Stimulated activated CD8-positive, alpha-beta memory T cell treated with anti-CD3 and anti-CD28 coated beads, Interleukin-2, amount 100 ng/mL, for 48 hours (primary cell): ENCODE measurements around the gene RPRD1A.
"Not testable (repeated sequence)": the region's sequence is repeated elsewhere in the genome, so short reads cannot be mapped to it uniquely, and the experiment has no call there.

Experiments
- DNase-seq, 2 donors: peaks; one replicate each; pipeline ENCODE4 v3.0.0-alpha.2; 2020; ENCODE audit warnings: low read depth in 2 of 2

Gene RPRD1A

DNA sequence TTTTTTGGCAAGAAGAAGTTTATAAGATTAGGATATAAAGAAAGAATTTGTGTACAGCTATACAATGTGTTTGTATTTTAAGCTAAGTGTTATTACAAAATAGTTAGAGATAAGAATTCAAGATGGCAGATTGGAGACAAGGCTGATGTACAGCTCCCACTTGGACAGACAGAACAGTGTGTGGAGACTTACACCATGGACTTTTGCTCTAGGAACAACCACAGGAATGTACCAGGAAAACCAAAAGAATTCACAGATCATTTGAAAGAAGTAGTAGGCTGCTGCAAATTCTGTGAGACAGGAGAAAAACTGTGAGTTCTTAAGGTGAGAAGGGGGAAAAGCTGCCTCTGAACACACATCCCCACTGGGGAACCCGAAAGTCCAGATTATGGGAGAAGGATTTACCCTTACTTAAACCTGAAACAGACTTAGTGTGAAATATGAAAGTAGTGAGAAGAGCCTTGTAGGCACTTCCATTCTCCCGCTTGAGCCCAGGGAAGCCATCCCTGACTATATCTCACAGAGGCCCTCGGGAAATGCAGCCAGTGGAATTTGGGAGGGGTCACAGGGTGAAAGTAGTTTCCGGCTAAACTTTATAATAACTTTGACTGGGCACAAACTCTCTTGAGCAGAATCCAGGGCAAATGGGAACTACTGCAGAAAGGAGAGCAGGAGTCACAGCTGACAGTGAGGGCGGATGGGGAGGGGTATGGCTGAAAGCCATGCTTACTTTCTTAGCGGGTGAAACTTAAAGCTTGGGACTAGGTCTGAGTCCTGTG is 11.6 kb upstream of the RPRD1A start:
- no peak for DNase-seq

DNA sequence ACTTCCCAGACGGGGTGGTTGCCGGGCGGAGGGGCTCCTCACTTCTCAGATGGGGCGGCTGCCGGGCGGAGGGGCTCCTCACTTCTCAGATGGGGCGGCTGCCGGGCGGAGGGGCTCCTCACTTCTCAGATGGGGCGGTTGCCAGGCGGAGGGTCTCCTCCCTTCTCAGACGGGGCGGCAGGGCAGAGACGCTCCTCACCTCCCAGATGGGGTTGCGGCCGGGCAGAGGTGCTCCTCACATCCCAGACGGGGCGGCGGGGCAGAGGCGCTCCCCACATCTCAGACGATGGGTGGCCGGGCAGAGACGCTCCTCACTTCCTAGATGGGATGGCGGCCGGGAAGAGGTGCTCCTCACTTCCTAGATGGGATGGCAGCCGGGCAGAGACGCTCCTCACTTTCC is 10.4 kb upstream of the RPRD1A start:
- not testable (repeated sequence) for DNase-seq

DNA sequence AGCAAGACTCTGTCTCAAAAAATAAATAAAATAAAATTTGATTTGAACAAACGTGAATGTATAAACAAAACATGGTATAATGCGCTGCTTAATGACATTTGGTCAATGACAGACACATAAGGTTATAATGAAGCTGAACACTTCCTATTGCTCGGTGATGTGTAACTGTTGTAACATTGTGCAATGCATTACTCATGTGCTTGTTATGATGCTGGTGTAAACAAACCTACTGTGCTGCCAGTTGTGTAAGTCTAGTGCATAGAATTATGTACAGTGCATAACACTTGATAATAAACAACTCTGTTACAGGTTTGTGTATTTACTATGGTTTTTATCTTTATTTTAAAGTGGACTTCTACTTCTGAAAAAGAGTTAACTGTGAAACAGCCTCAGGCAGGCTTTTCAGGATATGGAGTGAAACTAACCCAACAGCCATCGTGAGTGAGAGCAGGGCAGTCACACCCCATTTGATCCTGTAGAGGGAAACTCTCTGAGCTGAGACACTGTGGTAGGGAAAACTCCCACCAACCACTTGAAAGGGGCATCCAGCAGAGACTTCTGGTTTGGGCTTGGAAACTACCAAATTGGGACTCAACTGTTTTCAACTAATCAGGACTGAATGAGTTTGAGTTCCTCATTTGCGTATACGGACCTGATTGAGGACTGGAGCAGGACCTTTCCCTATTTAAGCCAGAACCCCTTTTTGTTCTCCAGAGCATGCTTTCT is 8.7 kb upstream of the RPRD1A start:
- no peak for DNase-seq

DNA sequence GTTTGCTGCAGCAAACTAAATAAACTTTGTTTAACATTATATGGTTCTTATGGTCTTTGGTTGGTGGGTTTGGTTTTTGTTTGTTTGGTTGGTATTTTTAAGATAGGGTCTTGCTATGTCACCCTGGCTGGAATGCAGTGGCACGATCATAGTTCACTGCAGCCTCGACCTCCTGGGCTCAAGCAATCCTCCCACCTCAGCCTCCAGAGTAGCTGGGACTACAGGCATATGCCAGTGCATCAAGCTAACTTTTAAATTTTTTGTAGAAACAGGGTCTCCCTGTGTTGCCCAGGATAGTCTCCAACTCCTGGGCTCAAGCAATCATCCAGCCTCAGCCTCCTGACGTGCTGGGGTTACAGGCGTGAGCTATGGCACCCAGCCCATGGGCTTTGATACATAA is 7.1 kb upstream of the RPRD1A start:
- no peak for DNase-seq

DNA sequence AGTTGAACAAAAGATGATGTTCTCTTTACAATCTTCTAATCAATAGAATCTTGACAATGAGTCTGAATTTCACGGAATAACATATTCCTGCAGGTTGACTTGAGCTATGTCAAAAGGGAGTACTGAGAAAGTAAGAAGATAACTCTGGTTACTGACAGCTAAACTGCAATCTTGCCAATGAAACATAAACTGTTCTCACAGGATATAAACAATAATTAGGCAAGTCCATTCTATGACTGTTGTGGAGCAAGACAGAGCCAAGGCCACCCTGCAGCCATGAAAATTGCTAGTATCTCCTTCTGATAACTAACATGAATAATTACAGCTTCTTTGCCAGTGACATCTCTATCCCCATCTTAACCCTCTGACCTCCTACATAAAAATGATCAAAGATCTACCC is 6.3 kb upstream of the RPRD1A start:
- no peak for DNase-seq

DNA sequence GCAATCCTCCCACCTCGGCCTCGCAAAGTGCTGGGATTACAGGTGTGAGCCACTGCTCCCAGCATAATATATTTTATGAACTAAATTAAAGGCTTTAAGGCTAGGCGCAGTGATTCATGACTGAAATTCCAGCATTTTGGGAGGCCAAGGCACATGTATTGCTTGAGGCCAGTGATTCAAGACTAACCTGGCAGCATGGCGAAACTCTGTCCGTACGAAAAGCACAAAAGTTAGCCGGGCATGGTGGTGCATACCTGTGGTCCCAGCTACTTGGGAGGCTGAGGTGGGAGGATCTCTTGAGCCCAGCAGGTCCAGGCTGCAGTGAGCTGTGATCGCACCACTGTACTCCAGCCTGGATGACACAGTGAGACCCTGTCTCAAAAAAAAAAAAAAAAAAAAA is 5.0 kb upstream of the RPRD1A start:
- not testable (repeated sequence) for DNase-seq

DNA sequence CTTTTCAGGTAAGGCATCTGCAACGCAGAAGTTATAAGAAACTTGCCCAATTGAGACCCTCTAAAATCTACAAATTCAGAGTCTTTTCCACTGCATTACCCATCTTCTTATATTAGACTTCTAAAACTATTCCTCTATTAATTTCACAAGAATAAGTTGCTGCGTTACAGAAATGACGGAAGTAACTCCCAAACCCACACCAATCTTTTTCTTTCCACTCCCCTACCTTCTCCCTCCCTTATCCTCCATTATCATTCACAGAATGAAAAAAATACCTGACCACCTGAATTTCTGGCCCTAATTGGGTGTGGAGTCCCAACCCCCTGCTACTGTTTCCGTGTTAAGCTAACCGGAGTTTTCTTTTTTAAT is 689 bp downstream of the RPRD1A start:
- DNase-seq: no peak

DNA sequence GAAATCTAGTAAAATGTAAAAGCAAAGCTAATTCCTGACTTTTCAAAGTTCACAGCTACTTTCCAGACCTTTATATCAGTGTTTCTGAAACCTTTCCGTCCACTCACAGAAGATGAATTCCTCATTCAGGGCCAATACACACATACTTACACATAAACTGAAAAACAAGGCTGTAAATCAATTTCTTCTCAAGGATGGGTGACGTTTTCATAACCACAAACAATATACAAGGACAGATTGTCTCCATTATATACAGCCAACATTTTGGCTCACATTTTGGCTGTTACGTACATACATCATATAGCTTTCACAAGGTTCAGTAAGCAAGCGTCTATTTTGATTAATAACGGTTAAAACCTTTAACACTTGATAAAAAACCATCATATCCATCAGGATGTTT is 1.4 kb downstream of the RPRD1A start:
- DNase-seq: no peak

DNA sequence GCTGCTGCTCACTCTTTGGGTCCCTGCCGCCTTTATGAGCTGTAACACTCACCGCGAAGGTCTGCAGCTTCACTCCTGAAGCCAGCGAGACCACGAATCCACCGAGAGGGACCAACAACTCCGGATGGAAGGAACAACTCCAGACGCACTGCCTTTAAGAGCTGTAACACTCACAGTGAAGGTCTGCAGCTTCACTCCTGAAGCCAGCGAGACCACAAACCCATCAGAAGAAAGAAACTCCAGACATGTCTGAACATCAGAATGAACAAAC is 2.6 kb downstream of the RPRD1A start:
- not testable (repeated sequence) for DNase-seq

DNA sequence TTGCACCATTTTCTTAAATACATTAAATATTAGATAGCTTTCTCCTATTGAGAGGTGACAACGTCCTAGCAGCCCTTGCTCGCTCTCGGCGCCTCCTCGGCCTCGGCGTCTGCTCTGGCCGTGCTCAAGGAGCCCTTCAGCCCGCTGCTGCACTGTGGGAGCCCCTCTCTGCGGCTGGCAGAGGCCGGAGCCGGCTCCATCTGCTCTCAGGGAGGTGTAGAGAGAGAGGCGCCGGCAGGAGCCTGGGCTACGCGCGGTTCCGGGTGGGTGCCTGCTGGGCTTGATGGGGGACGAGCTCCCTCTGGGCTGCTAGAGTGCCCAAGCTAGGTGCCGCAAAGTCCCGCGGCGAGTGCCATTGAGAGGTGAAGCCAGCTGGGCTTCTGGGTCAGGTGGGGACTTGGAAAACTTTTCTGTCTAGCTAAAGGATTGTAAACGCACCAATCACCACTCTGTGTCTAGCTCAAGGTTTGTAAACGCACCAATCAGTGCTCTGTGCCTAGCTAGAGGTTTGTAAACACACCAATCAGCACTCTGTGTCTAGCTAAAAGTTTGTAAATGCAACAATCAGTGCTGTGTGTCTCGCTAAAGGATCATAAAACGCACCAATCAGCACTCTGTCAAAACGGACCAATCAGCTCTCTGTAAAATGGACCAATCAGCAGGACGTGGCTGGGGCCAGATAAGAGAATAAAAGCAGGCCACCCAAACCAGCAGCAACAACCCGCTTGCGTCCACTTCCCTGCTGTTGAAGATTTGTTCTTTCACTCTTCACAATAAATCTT is 3.1 kb downstream of the RPRD1A start:
- no peak for DNase-seq

DNA sequence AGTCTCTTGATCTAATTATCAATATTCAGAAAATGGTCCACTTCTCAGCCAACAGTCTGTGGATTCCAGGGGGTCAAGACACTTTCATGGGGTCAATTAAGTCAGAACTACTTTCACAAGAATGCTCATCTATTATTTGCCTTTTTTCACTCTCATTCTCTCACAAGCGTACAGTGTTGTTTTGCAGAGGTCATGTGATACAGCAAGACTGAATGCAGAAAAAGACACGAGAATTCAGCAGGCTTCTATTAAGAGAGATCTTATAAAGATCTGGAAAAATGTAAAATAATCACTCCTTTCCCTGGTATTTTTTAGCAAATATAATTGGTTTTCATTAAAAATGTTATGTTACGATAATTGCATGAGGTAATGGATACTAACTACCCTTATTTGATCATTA is 8.7 kb downstream of the RPRD1A start:
- no peak for DNase-seq

DNA sequence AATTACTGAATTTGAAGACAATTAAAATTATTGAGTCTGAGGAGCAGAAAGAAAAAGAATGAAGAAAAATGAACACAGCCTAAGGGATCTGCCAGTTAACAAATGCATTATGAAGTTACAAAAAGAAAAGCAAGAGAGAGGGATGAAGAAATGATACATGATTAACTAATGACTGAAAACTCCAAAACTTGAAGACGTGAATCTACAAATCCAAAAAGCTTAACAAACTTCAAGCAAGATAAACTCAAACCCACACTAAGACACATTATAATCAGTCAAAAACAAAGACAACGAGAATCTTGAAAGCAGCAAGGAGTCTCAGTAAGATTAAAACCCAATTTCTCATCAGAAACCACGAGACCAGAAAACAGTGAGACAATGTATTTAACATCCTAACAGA is 15.6 kb downstream of the RPRD1A start:
- DNase-seq: no peak

DNA sequence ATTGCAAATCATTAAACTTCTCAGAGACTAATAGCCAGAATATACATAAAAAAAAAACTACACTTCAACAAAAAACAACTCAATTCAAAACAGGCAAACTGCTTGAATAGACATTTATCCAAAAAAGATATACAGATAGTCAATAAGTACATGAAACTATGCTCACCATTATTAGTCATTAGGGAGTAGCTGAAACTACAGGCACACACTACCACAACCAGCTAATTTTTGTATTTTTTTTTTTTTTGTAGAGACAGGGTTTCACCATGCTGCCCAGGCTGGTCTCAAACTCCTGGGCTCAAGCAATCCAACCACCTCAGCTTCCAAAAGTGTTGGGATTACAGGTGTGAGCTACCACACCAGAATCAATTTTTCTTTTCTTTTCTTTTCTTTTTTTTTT is 16.9 kb downstream of the RPRD1A start:
- DNase-seq: no peak

DNA sequence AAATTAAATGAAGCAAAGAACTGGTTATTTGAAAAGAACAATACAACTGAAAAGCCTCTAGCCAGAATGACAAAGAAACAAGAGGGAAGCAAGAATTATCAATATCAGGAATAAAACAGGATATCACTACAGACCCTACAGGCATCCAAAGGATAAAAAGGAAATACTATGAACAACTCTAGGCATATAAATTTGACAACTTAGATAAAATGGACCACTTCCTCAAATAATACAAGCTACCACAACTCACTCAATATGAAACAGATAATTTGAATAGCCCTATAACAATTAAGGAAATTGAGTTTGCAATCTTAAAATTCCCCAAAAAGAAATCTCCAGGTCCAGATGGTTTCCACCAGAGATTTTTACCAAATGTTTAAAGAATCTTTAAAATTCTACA is 19.8 kb downstream of the RPRD1A start:
- DNase-seq: no peak

DNA sequence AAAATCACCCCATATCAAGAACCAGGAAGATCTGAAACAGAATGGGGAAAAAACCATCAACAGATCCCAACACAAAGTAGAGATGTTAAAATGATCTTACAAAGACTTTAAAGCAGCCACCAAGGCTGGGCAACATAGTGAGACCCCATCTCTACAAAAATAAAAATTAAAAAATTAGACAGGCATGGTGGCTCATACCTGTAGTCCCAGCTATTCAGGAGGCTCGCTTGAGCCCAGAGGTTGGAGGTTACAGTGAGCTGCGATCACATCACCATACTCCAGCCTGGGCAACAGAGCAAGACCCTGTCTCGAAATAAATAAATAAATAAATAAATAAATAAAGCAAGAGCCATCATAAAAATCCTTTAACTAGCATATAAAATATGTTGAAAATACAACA is 20.5 kb downstream of the RPRD1A start:
- no peak for DNase-seq

DNA sequence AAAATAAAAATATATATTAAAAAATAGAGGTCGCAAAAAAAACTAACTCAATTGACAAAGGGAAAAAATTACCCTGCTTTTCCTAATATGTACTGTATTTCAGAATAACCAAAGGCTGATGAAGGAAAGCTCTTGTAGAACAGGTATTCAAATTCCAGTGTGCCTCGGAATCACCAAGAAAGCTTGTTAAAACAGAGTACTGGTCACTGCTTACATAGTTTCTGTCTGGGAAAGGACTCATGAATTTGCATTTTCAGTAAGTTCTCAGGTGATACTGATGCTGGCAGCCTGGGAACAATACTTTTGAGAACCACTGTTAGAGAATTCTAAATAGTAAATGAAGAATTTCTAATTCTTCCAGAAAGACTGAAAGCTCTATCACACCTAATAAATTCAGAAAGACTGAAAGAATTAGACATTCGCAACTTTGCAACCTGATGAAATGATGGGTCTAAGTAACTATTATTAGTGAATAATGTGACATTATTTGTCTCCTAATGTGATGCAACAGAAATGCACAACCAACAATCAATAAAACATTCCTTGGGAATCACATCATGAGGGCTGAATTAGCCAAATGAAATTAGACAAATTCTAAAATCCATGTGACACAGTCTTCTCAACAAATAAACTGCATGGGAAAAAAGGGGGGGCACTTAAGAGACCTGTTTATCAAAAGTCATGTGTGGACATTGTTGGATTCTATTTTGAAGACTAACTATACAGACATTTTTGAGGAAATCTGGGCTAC is 21.9 kb downstream of the RPRD1A start:
- DNase-seq: no peak

DNA sequence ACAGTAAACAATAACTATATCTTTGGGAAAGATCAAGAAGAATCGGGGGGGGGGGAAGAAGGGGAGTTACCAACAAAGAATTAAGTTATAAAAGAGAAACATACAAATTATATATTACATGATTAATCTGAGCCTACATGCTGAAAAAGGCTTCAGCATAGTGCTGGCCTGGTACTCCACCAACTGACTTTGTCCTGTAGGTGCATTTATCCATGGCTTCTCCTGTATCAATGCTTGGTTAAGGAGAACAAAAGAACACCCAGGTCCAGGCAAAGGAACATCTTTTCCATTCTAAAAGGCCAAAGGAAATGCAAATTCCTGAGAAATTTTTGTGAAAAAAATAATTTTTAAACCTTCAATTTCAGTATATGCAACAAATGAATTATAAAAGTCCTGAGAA is 24.2 kb downstream of the RPRD1A start:
- no peak for DNase-seq

DNA sequence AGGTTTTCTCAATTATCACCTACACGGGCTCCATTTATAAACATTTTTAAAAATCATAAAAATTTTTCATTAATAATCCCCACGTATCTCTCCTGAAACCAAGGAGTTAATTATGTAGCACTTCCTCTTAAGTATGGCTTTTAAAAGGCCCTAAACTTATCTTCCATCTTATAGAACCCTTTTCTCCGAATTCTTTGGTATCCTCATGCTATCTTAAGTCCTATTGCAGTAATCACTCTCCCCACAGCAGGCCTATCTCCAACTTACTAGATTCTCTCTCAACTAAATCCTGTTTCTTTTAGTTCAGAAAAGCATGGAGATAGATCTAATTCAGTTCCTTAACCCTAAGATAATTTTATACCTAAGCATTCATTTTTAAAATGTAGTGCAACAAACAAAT is 26.2 kb downstream of the RPRD1A start:
- DNase-seq: no peak

DNA sequence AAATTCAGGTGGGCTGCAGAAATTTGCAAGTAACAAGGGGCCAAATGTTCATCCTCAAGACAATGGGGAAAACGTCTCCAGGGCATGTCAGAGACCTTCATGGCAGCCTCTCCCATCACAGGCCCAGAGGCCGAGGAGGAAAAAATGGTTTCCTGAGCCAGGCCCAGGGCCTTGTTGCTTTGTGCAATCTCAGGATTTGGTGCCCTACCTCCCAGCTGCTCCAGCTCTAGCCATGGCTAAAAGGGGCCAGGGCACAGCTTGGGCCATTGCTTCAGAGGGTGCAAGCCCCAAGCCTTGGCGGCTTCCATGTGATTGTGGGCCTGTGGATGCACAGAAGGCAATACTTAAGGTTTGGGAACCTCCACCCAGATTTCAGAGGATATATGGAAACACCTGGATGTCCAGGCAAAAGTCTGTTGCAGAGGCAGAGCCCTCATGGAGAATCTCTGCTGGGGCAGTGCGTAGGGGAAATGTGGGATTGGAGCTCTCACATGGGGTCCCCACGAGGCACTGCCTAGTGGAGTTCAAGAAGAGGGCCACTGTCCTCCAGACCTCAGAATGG is 29.2 kb downstream of the RPRD1A start:
- no peak for DNase-seq

DNA sequence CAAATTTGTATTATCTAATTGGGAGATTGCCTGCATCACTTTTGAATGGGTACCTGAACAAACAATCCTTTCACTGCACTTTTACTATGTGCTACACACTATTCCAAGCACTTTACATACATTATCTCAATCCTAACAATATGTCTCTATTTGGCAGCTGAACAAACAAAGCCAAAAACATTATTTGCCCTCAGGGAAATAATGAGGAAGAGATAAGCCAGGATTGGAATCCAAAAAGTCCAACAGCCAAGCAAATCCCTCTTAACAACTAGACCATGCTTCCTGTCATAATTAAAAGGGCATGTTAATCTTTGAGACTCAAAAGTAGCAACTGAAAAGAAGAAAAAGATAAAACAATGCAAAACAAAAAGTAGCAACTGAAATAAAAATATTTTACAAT is 32.1 kb downstream of the RPRD1A start:
- no peak for DNase-seq

DNA sequence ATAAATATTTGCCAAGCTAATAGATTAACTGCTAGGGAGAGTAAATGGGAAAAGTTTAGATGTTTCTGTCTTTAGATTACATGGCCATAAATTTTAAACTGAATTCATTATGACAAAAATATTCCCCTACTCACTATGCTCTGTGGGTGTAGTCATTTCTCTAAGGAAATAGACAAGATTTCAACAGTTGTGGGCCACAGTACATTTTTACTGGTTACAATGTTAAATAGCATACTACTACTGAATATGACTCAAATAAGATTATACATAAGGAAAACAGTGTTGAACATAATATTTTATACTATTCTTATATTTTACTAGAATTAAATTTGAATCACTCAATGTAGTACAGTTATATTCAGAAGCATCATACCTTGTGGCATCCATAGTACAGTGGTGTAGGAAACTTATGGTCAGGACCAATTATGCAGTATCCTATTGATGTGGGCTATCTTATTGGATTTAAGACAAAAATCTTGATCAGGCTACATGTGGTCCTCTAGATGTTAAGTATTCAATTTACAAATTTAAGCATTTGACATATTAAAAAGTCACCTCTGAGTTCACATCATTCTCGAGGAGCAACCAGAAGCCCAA is 33.0 kb downstream of the RPRD1A start:
- no peak for DNase-seq

DNA sequence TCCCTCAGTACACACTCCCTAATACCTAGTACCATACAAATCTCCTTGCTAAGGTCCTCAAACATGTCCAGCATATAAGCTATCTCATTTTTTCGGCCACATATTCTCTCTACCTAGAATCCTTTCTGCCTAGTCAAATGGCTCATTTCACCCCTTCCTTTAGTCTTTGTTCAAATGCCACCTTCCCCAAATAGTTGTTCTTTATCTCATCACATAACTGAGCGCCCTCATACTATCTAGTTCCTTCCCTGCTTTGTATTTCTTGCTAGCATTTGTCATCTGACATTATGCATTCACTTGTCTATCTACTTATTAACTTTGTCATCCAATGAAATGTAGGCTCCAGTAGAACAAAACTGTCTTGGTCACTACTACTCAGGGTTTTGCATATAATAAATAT is 35.5 kb downstream of the RPRD1A start:
- no peak for DNase-seq
